Vagina (tissue), 2 donors: ENCODE results near the gene TNNT3. TPM values are rescaled to one million over a fixed set of nuclear protein-coding genes. Genes with fewer than 3 reads are reported as not detected.
A peak's percentile ranks its signal among the peaks of the same experiment; 100 is the strongest.

ENCODE experiments used
- DNase-seq, 2 donors: peaks; one replicate each; pipeline ENCODE4 v3.0.0-alpha.2; 2017; ENCODE audit errors: extremely low spot score in 2 of 2
- H3K27ac ChIP-seq: fragments of 200-600 bp; sonication (generic); one replicate; pipeline ENCODE4 v1.5.1; 2019
- H3K27me3 ChIP-seq: fragments of 200-600 bp; sonication (generic); one replicate; pipeline ENCODE4 v1.5.1; 2019
- H3K36me3 ChIP-seq, 2 donors: fragments of 200-600 bp; sonication (generic); one replicate each; pipeline ENCODE4 v1.5.1; 2017 to 2019
- H3K4me1 ChIP-seq: fragments of 200-600 bp; sonication (generic); one replicate; pipeline ENCODE4 v1.5.1; 2019
- H3K4me3 ChIP-seq, 2 donors: fragments of 200-600 bp; sonication (generic); 1 replicate in 1 of 2; 2 replicates in 1 of 2; pipeline ENCODE4 v1.5.1; 2016 to 2019
- H3K9me3 ChIP-seq: fragments of 200-600 bp; sonication (generic); one replicate; pipeline ENCODE4 v1.5.1; 2019
- POLR2A ChIP-seq, 2 donors: fragments of 450-650 bp; IDR thresholded peaks; one replicate each; pipeline ENCODE4 v1.6.1; 2017; ENCODE audit warnings: antibody characterized with exemption in 2 of 2, mild to moderate bottlenecking in 2 of 2, moderate library complexity in 2 of 2
- POLR2AphosphoS5 ChIP-seq, 2 donors: sonication (generic); formaldehyde crosslinking; IDR thresholded peaks; one replicate each; pipeline ENCODE4 v1.9.0; 2017; ENCODE audit warnings: antibody characterized with exemption in 2 of 2, mild to moderate bottlenecking in 2 of 2, low read depth in 1 of 2; ENCODE audit not compliant: insufficient read depth in 1 of 2
- intact Hi-C: fragments of 100-400 bp; cut with DNase I; formaldehyde crosslinking; loops from one replicate; pipeline ENCODE4 v1.15.1; 2023
- total RNA-seq: library from RNA; depleted of rRNA; stranded (reverse); fragments of >200 nt; gene quantifications from one replicate; pipeline ENCODE4 v1.2.3, GENCODE V29; 2016
- TF ChIP-seq, protein P1 (sequence below), 3 experiments: fragments of 450-650 bp in 2 of 3; fragments of 200-600 bp in 1 of 3; sonication (generic) in 1 of 3; IDR thresholded peaks; one replicate each; pipeline ENCODE4 v1.5.1; 2017 to 2019; ENCODE audit warnings: antibody characterized with exemption in 3 of 3, mild to moderate bottlenecking in 2 of 3, moderate library complexity in 2 of 3

TNNT3 gene
- total RNA-seq, 1 donor from 2014 or later: 20.4 TPM

DNA sequence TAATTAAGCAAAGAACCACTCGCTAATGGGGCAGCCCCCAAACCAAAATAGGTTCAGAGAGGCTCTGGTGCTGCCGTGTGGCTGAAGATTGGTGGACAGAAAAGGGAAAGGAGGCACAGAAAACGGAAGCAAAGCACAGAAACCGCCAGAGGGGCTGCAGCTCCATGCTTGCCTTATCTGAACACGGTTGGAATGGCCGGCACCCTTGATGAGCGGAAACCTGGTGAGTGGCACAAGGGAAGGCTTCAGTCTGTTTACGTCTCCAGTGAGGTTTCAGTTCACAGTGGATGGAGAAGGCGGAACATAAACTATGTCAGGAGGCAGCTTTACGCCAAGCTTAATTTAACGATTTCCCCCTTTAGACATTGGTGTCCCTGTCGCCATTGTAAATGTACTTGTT is 22.6 kb upstream of the TNNT3 start:
- H3K27me3 ChIP-seq: no peaks in the 10 kb centered on the region
- no peak overlapping the region for H3K27ac ChIP-seq
- H3K36me3 ChIP-seq: no peaks in the 10 kb centered on the region
- no peak overlapping the region for H3K4me3 ChIP-seq
- no peaks in the 10 kb centered on the region for H3K4me1 ChIP-seq
- intact Hi-C loops: no loop called here
- DNase-seq: no peak
- TF ChIP-seq, protein P1, sequence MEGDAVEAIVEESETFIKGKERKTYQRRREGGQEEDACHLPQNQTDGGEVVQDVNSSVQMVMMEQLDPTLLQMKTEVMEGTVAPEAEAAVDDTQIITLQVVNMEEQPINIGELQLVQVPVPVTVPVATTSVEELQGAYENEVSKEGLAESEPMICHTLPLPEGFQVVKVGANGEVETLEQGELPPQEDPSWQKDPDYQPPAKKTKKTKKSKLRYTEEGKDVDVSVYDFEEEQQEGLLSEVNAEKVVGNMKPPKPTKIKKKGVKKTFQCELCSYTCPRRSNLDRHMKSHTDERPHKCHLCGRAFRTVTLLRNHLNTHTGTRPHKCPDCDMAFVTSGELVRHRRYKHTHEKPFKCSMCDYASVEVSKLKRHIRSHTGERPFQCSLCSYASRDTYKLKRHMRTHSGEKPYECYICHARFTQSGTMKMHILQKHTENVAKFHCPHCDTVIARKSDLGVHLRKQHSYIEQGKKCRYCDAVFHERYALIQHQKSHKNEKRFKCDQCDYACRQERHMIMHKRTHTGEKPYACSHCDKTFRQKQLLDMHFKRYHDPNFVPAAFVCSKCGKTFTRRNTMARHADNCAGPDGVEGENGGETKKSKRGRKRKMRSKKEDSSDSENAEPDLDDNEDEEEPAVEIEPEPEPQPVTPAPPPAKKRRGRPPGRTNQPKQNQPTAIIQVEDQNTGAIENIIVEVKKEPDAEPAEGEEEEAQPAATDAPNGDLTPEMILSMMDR (IDR thresholded peaks at IDR 0.05): no peak
- no peak for TF ChIP-seq POLR2AphosphoS5 (IDR thresholded peaks at IDR 0.05; ENCODE audit: insufficient read depth in 1 of 2, low read depth in 1 of 2)
- H3K9me3 ChIP-seq: no peaks in the 10 kb centered on the region

GRCh38 chr11:1899090-1899489 is 20.4 kb upstream of the TNNT3 start:
- TF ChIP-seq POLR2A (IDR thresholded peaks at IDR 0.05) (no peak), POLR2AphosphoS5 (IDR thresholded peaks at IDR 0.05; ENCODE audit: insufficient read depth in 1 of 2, low read depth in 1 of 2) (no peak)
- TF ChIP-seq, protein P1 (IDR thresholded peaks at IDR 0.05): no peak
- DNase-seq: no peak
- H3K27me3 ChIP-seq: no peaks in the 10 kb centered on the region
- no peaks in the 10 kb centered on the region for H3K4me1 ChIP-seq
- H3K4me3 ChIP-seq: no peak overlapping the region
- no peaks in the 10 kb centered on the region for H3K36me3 ChIP-seq
- no peaks in the 10 kb centered on the region for H3K9me3 ChIP-seq
- no peak overlapping the region for H3K27ac ChIP-seq
- intact Hi-C loops: no loop called here

- no peak for DNase-seq
- Histone ChIP-seq H3K4me1 (no peaks in the 10 kb centered on the region), H3K27me3 (no peaks in the 10 kb centered on the region), H3K36me3 (no peaks in the 10 kb centered on the region), H3K27ac (no peak overlapping the region), H3K9me3 (no peaks in the 10 kb centered on the region), H3K4me3 (no peak overlapping the region)
- no peak for TF ChIP-seq POLR2AphosphoS5 (IDR thresholded peaks at IDR 0.05; ENCODE audit: insufficient read depth in 1 of 2, low read depth in 1 of 2)
- no peak for TF ChIP-seq POLR2A (IDR thresholded peaks at IDR 0.05)
- TF ChIP-seq, protein P1 (IDR thresholded peaks at IDR 0.05): no peak
- intact Hi-C loops: no loop called here
Measured at GRCh38 chr11:1899686-1900085, 19.8 kb upstream of the TNNT3 start.

DNA sequence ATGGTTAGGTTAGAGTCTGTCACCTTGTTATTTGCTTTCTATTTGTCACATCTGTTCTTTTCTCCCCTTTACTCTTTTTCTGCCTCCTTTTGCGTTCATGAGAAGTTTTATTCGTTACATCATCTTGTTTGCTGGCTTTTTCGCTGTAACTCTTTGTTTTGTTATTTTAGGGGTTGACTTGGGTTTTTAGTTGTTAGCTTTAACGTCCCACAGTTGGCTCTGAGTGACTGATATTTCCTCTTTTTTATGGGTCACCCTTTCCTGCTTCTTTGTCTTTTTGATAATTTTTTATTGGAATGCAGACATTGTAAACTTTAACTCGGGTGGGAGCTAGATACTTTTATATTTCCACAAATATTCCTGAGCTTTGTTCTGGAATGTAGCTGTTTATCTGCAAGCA is 13.3 kb upstream of the TNNT3 start:
- Histone ChIP-seq H3K27me3 (no peaks in the 10 kb centered on the region), H3K4me1 (peaks cover 10% of the 10 kb centered on the region), H3K27ac (peak overlapping the region; percentile 34), H3K9me3 (no peaks in the 10 kb centered on the region), H3K36me3 (no peaks in the 10 kb centered on the region), H3K4me3 (no peak overlapping the region)
- TF ChIP-seq, protein P1 (IDR thresholded peaks at IDR 0.05): no peak
- TF ChIP-seq POLR2A (IDR thresholded peaks at IDR 0.05): no peak
- DNase-seq: no peak
- intact Hi-C loops: no loop called here

DNA sequence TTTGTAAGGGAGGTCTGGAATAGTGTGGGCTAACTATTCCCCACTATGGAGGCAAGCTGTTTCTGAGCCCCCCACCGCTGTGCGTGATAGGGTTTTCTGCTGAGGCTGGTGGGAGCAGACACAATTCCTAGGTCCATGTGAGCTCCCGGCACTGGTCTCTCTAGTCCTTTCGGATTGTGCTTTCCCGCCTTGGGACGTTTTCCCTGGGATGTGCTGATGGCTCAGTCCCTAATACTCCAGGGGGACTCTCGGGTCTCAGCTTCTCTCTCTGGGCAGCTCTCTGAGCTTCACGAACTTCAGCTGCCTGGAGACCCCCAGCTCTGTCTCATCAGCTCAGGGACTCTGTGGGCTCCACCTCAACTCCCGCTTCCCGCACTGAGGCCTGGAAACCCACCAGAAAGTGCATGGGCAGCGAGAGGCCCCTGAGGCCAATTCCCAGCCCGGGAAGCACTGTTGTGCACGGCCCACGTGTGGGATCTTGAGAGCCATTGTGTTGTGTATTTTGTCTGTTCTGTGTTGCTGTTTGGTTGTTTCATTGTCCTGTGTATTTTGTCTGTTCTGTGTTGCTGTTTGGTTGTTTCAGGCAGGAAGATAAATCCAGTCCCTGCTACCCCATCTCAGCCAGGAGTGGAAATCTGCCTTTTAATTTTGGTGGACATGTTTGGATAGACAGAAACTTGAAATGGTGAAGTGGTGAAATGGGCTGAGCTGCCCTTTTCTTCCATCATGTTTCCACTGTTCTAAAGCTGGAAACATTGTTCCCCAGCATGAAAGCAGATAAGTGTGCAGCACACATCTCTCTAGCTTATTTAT is 12.7 kb upstream of the TNNT3 start:
- DNase-seq: peak in 1 of 2 donors; percentile 87
- no peaks in the 10 kb centered on the region for H3K27me3 ChIP-seq
- peaks cover 10% of the 10 kb centered on the region for H3K4me1 ChIP-seq
- TF ChIP-seq POLR2AphosphoS5 (IDR thresholded peaks at IDR 0.05; ENCODE audit: insufficient read depth in 1 of 2, low read depth in 1 of 2): no peak
- TF ChIP-seq, protein P1 (IDR thresholded peaks at IDR 0.05): no peak
- no peak for TF ChIP-seq POLR2A (IDR thresholded peaks at IDR 0.05)
- no peak overlapping the region for H3K4me3 ChIP-seq
- intact Hi-C loops: no loop called here
- peak overlapping the region; percentile 34 for H3K27ac ChIP-seq
- H3K36me3 ChIP-seq: no peaks in the 10 kb centered on the region
- H3K9me3 ChIP-seq: no peaks in the 10 kb centered on the region
